8988T (cell line): ENCODE measurements around the gene NOLC1.

ENCODE experiments used
- DNase-seq: peaks from one replicate; pipeline ENCODE4 v3.0.0; 2011

The NOLC1 gene

GRCh38 chr10:102211615-102212299 is 59.6 kb downstream of the NOLC1 start:
- no peak for DNase-seq
